HepG2 (cell line): ENCODE measurements around the gene SRPRB. TPM values are rescaled to one million over a fixed set of nuclear protein-coding genes. Genes with fewer than 3 reads are reported as not detected.

Experiments used
- ATAC-seq: fragments of 200-7000 bp; cut with Tn5 transposase; 3 replicates; pipeline ENCODE4 v1.9.1; 2020; ENCODE audit warnings: mild to moderate bottlenecking, moderate library complexity
- BruUV-seq: library from RNA; stranded (reverse); fragments of 400-500 nt; replicated peaks from 2 replicates; lab custom pipeline; 2021; lab: Mats Ljungman, UMichigan
- CTCF ChIA-PET: fragments of 300-600 bp; formaldehyde crosslinking; extraction: SDS; loops from one replicate; lab custom pipeline; 2021; ENCODE audit warnings: low total read pairs, inconsistent platforms, low intra/inter-chr PET ratio; lab: Yijun Ruan, JAX
- POLR2A ChIA-PET: fragments of 350-600 bp; sonication (Branson Sonifier 250); formaldehyde crosslinking; loops from one replicate; lab custom pipeline; 2020; ENCODE audit warnings: antibody characterized with exemption, inconsistent platforms; lab: Yijun Ruan, JAX
- DNase-seq: peaks from one replicate; pipeline ENCODE4 v3.0.0-alpha.2; 2015; ENCODE audit warnings: low spot score
- FAIRE-seq: peaks from 3 replicates; lab custom pipeline; 2011; peaks lifted over from hg19 to GRCh38; lab: Jason Lieb, UNC
- H2AFZ ChIP-seq: one replicate; pipeline ENCODE4 v1.6.1; 2011; ENCODE audit warnings: low read length, inconsistent platforms
- H3K27ac ChIP-seq: fragments of 300-600 bp; 3 replicates; pipeline ENCODE4 v1.8.0; 2011; ENCODE audit warnings: mixed run types, mild to moderate bottlenecking, mixed read lengths, low read length, inconsistent platforms; ENCODE audit not compliant: insufficient read depth; ENCODE audit errors: extremely low read length
- H3K27me3 ChIP-seq, 2 experiments: fragments of 200-600 bp in 1 of 2; 2 replicates in 1 of 2; 3 replicates in 1 of 2; pipeline versions ENCODE4 v1.6.0 to v1.8.0; 2011; ENCODE audit warnings: low read length in 2 of 2, mild to moderate bottlenecking in 2 of 2, moderate library complexity in 2 of 2, inconsistent platforms in 1 of 2; ENCODE audit not compliant: insufficient read depth in 2 of 2, control insufficient read depth in 1 of 2
- H3K36me3 ChIP-seq, 2 experiments: fragments of 200-600 bp in 1 of 2; replicated peaks in 1 of 2; 2 replicates in 1 of 2; 3 replicates in 1 of 2; pipeline versions ENCODE4 v1.5.1 to v1.8.0; 2011; ENCODE audit warnings: low read length in 2 of 2, inconsistent platforms in 1 of 2; ENCODE audit not compliant: insufficient read depth in 2 of 2, control insufficient read depth in 1 of 2
- H3K4me1 ChIP-seq: 2 replicates; pipeline ENCODE4 v1.5.1; 2012; ENCODE audit warnings: low read length, inconsistent platforms; ENCODE audit not compliant: insufficient read depth
- H3K4me2 ChIP-seq: 2 replicates; pipeline ENCODE4 v1.6.0; 2011; ENCODE audit warnings: low read depth, low read length, inconsistent platforms
- H3K4me3 ChIP-seq, 3 experiments: fragments of 200-600 bp in 1 of 3; sonication (generic), shearing (Covaris generic) in 1 of 3; replicated peaks in 1 of 3; 2 replicates each; pipeline ENCODE4 v1.5.1; 2011 to 2016; ENCODE audit warnings: low read length in 3 of 3, inconsistent platforms in 2 of 3, low read depth in 2 of 3, mild to moderate bottlenecking in 2 of 3, control low read depth in 1 of 3, mixed read lengths in 1 of 3; ENCODE audit not compliant: insufficient read depth in 1 of 3
- H3K79me2 ChIP-seq: one replicate; pipeline ENCODE4 v1.6.1; 2011; ENCODE audit warnings: low read length, inconsistent platforms; ENCODE audit not compliant: insufficient read depth
- H3K9ac ChIP-seq: 2 replicates; pipeline ENCODE4 v1.6.0; 2011; ENCODE audit warnings: mild to moderate bottlenecking, low read depth, low read length, inconsistent platforms; ENCODE audit not compliant: insufficient read depth
- H3K9me3 ChIP-seq: 2 replicates; pipeline ENCODE4 v1.5.1; 2012; ENCODE audit warnings: mild to moderate bottlenecking, low read length
- H4K20me1 ChIP-seq: 2 replicates; pipeline ENCODE4 v1.6.0; 2011; ENCODE audit warnings: inconsistent platforms, mild to moderate bottlenecking, low read length, moderate library complexity; ENCODE audit not compliant: insufficient read depth
- FOXK2 ChIP-seq: fragments of 450-650 bp; IDR thresholded peaks from 2 replicates; pipeline ENCODE4 v1.6.1; 2016
- MAZ ChIP-seq, 2 experiments: sonication (generic) in 1 of 2; formaldehyde crosslinking in 1 of 2; IDR thresholded peaks; 2 replicates each; pipeline versions ENCODE4 v1.5.0 to v1.6.1; 2012 to 2020; ENCODE audit warnings: low read depth in 2 of 2, mild to moderate bottlenecking in 2 of 2, borderline replicate concordance in 1 of 2, improper control_type of control experiment in 1 of 2, low read length in 1 of 2, missing genetic modification reagents in 1 of 2, moderate library complexity in 1 of 2
- PCBP1 ChIP-seq: fragments of 200-400 bp; formaldehyde crosslinking; IDR thresholded peaks from 2 replicates; pipeline ENCODE4 v1.6.1; 2017; ENCODE audit warnings: mild to moderate bottlenecking, low read depth, low read length, borderline replicate concordance
- RELA ChIP-seq: sonication (generic); formaldehyde crosslinking; IDR thresholded peaks from 2 replicates; pipeline ENCODE4 v1.4.0; 2020; ENCODE audit warnings: missing genetic modification reagents
- SOX13 ChIP-seq, 3 experiments: fragments of 450-650 bp in 1 of 3; sonication (generic) in 1 of 3; formaldehyde crosslinking in 1 of 3; IDR thresholded peaks in 2 of 3; conservative IDR thresholded peaks in 1 of 3; 2 replicates each; pipeline versions ENCODE4 v1.5.0 to v1.6.1; 2016 to 2020; ENCODE audit warnings: antibody characterized with exemption in 1 of 3, mild to moderate bottlenecking in 1 of 3, missing compliant biosample characterization in 1 of 3, missing genetic modification reagents in 1 of 3, moderate library complexity in 1 of 3
- SUZ12 ChIP-seq: fragments of 150-350 bp; IDR thresholded peaks from 2 replicates; pipeline ENCODE4 v1.6.1; 2014; ENCODE audit warnings: low read depth, low read length
- TERF1 ChIP-seq: sonication (generic); formaldehyde crosslinking; IDR thresholded peaks from 2 replicates; pipeline ENCODE4 v1.8.0; 2022; ENCODE audit warnings: mild to moderate bottlenecking, missing genetic modification reagents, moderate library complexity
- THAP8 ChIP-seq: sonication (generic); formaldehyde crosslinking; IDR thresholded peaks from 2 replicates; pipeline ENCODE4 v1.5.1; 2020; ENCODE audit warnings: missing genetic modification reagents, mild to moderate bottlenecking, borderline replicate concordance
- ZFY ChIP-seq: sonication (generic); formaldehyde crosslinking; IDR thresholded peaks from 2 replicates; pipeline ENCODE4 v1.4.0; 2020; ENCODE audit warnings: missing genetic modification reagents
- ZNF75D ChIP-seq: sonication (generic); formaldehyde crosslinking; IDR thresholded peaks from 2 replicates; pipeline ENCODE4 v1.8.1; 2023; ENCODE audit warnings: missing genetic modification reagents, mild to moderate bottlenecking, borderline replicate concordance
- WGBS: methylation state at CpG from one replicate; pipeline ENCODE4 v1.1.6; 2017; ENCODE audit warnings: low lambda C conversion rate; 5-methylcytosine and 5-hydroxymethylcytosine counted together
- in situ Hi-C: cut with HindIII; loops from 2 replicates; pipeline ENCODE4 v1.10.0; 2017; ENCODE audit warnings: low pct_unique_long_range_greater_than_20kb; ENCODE audit not compliant: extremely low pct_ligation_motif_present
- intact Hi-C: fragments of 100-400 bp; cut with micrococcal nuclease; formaldehyde crosslinking; loops from one replicate; pipeline ENCODE4 v1.10.0; 2022; ENCODE audit not compliant: unreplicated experiment
- polyA plus RNA-seq, 8 experiments: library from polyadenylated mRNA; depleted of rRNA in 3 of 8; stranded (reverse) in 7 of 8; unstranded in 1 of 8; fragments of >200 nt; fragmentation: Illumina TruSeq in 4 of 8; extraction: Trizol in 4 of 8; gene quantifications; 2 replicates each; pipeline versions ENCODE4 v1.2.1 to v1.2.3, GENCODE V29; 2011 to 2016; ENCODE audit warnings: low read depth in 4 of 8, missing spikeins in 1 of 8, mixed read lengths in 1 of 8; ENCODE audit not compliant: insufficient read depth in 1 of 8
- total RNA-seq, 5 experiments: library from RNA; depleted of rRNA; stranded (reverse); fragments of >200 nt; fragmentation: Illumina TruSeq; extraction: Trizol; gene quantifications; 2 replicates each; pipeline ENCODE4 v1.2.3, GENCODE V29; 2016; ENCODE audit warnings: low read depth in 1 of 5

Gene SRPRB
- total and polyA plus RNA-seq, 2 of the 13 experiments (the other 11 are each of a cell fraction or from before 2014, with no cell fraction given), result 41.0 to 111 TPM

GRCh38 chr3:133851266-133851906 lies 45.8 kb downstream of the SRPRB start:
- no peak overlapping the region for H3K27ac ChIP-seq
- no TSS peak for BruUV-seq
- FAIRE-seq (no peak), ATAC-seq (no peak), DNase-seq (no peak)
- CTCF ChIA-PET, result no interaction called here
- no peak overlapping the region for H3K9ac ChIP-seq
- no peak for TF ChIP-seq TERF1
- TF ChIP-seq SUZ12, result no peak
- no peak for TF ChIP-seq PCBP1
- TF ChIP-seq SOX13 (IDR thresholded peaks at IDR 0.05), result no peak
- TF ChIP-seq SOX13 (CRISPR knock-in tag; conservative IDR thresholded peaks at IDR 0.05 in 1 of 2, IDR thresholded peaks at IDR 0.05 in 1 of 2), result no peak
- no peak for TF ChIP-seq MAZ (IDR thresholded peaks at IDR 0.05; ENCODE audit: borderline replicate concordance, low read depth, low read length)
- no peak for TF ChIP-seq MAZ (CRISPR knock-in tag; IDR thresholded peaks at IDR 0.05; ENCODE audit: low read depth)
- no peak for TF ChIP-seq ZNF75D (CRISPR knock-in tag)
- TF ChIP-seq ZFY (CRISPR knock-in tag), result no peak
- no peak for TF ChIP-seq FOXK2
- TF ChIP-seq THAP8 (CRISPR knock-in tag), result no peak
- no peak for TF ChIP-seq RELA (CRISPR knock-in tag)
- no peaks in the 10 kb centered on the region for H3K4me1 ChIP-seq
- in situ Hi-C loops (no loop called here), intact Hi-C loops (no loop called here)
- no peaks in the 10 kb centered on the region for H3K36me3 ChIP-seq
- no peaks in the 10 kb centered on the region for H3K9me3 ChIP-seq
- no peak overlapping the region for H3K4me3 ChIP-seq
- H3K4me2 ChIP-seq, result no peak overlapping the region
- no peaks in the 10 kb centered on the region for H3K79me2 ChIP-seq
- H4K20me1 ChIP-seq, result no peaks in the 10 kb centered on the region
- POLR2A ChIA-PET, result no interaction called here
- WGBS, result 14% methylated on average over 5 of the region's 5 CpGs
- H2AFZ ChIP-seq, result no peak overlapping the region
- H3K27me3 ChIP-seq, result peaks cover 7 to 41% of the 10 kb centered on the region in 2 experiments; a peak in 4 of 5 replicates
